ENCODE results near the gene PHKB.

Gene PHKB

DNA sequence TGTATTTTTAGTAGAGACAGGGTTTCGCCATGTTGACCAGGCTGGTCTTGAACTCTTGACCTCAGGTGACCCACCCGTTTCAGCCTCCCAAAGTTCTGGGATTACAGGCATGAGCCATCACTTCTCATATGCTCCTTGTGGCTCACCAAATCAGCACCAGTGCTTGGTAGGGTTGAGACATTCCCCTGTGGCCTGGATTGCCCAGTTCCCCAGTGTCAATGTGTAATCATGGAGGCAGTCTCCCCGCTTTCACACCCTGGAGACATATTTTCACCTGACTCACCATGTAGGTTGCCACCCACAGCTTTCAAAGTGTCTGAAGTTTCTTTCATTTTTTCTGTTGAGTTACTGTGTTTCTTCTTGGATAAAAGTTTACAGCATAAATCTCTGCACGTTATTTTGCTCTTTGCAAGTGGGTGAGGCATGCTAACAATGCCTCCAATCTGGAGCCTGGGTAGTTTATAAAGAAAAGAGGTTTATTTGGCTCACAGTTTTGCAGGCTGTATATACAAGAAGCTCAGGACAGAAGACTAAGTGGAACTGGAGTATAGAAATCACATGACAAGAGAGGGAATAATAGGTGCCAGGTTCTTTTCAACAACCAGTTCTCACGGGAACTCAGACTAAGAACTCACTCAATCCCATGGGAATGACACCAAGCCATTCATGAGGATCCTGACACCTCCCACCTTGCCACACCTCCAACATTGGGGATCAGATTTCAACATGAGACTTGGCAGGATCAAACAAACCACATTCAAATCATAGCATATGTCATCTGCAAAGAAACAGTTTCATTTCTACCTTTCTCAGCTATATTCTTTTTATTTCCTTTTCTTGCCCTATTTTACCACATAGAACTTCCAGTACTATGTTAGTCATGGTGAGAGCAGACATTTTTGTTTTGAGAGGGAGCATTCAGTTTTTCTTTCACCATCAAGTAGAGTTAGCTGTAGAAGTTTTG, 113.2 kb downstream of the PHKB start:
- DNase-seq, result no peak

DNA sequence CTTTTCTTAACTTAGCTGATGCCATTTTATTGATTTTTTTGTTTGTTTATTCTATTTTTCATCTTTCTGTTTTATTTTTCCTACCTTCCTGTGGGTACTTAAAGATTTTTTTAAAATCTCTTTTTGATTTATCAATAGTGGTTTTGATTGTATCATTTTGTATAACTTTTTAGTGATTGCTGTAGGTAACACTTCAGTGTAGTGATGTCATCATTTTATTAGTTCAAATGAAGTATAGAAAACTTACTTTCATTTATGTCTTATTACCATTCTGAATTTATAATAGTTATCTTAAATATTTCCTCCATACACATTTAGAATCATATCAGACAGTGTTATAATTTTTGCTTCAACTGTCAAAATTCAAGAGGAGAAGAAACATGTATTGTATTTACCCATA, 115.9 kb downstream of the PHKB start:
- no peak for DNase-seq

DNA sequence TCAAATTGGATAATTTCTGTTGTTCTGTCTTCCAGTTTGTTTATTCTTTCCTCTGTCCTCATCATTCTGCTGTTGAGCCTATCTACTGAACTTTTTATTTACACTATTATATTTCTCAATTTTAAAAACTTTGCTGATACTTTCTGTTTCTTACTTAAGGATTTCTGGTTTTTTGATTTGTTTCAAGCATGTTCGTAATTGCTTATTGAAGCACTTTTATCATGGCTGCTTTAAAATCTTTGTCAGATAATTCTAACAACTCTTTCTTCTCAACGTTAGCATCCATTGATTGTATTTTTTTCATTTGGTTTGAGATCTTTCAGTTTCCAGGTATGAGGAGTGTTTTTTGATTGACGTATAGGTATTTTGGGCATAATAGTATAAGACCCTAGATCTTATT, 116.9 kb downstream of the PHKB start:
- DNase-seq, result no peak

DNA sequence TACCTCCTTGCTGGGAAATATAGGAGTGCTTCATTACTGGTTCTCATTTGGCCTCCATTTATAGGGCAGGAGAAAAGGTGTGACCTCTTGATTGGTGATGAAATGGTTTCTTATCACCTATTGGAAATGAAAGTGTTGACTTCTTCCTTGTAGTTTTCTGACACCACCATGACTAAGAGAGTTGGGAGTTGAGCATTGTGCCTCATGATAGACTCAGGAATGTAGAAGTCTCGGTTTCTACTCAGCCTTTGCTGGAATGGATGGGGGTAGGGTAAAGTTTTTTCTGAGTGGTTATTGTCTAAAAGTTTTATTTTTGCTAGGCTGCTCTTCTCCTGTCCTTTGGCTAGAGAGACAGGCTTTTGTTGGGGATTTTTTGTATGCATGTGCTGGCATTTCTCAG, 117.4 kb downstream of the PHKB start:
- no peak for DNase-seq

DNA sequence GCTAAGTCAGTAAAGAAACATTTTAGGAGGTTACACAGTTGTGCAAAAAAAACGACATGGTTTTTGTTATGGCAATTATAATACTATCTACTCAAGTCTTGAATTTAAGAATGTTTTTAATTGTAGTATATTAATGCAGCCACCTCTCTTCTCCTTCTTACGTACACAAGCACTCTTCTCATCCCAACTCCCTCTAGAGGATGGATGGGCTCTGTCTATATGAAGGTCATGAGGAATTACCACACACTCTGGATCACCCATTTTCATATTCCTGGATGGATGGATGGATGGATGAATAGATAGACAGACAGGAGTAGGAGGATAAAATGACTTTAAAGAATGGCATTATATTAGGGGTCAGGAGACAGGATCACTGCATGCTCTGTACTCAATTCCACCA, 120.0 kb downstream of the PHKB start:
- DNase-seq, result no peak

DNA sequence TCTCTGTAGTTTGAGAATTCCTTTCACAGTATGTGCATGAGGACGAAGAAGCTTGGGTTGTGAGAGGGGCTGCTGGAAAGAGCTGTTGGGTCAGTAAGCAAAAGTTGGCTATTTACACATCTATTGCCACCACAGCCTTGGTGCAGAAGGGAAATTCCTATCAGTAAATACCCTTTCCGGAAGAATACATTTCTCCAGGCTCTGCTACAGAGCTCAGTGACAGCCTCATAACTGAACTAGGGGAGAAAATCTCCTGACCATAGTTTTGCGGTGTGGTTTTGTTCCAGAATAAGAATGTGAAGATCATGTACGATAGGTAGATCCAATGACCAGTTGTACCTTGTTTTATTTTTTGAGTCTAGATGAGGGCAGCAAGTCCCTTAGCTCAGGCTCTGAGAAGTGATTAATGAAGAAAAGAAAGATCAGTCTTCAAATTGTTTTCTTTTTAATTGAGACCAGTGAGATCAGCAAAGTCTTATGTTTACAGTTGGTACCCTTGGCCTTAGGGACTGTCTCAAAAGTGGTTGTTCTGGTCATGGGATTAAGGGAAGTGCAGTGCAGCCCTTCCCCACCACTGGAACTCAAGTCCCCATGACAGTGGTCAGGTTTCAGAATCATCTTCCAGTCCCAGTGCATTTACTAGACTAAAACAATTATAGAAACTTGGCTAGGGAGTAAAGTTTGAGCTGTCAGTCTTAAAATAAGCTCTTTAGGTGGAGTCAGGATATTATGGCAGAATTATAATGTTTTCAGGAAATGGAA, 123.5 kb downstream of the PHKB start:
- DNase-seq, result no peak

DNA sequence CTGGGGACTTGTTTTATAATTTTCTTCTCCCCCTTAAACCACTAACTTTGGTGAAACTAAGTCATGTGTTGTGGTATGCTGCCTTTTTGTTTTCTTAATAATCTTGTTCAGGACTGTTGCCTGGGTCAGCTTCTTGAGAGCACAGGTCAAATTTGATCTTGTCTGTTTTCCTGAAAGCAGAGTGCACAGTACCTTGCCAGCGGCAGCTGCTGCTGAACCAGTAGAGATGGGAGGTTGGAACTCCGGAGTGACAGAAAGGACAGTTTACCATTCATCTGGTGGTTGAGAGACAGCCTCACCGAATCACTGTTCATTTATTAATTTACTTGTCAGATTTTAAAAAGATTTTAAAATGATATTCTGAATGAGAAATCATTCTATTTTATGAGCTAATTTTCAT, 125.0 kb downstream of the PHKB start:
- no peak for DNase-seq

DNA sequence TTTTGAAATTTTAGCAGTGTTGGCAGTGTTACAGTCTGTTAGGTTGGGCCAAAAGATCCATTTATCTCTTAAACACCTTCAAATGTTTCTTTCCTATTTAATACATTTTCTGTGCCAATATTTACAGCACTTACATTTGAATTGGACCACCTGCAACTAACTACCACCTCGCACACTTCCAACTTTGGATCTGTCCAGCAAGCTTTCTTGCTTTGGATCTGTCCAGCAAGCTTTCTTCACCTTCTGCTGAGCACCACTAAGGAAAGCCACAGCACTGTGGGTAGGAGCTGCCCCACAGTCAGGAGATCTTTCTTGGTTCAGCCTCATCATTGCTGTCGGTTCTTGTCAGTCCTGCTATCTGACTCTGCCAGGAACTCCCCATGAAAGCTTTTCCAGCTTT, 129.3 kb downstream of the PHKB start:
- DNase-seq, result no peak

DNA sequence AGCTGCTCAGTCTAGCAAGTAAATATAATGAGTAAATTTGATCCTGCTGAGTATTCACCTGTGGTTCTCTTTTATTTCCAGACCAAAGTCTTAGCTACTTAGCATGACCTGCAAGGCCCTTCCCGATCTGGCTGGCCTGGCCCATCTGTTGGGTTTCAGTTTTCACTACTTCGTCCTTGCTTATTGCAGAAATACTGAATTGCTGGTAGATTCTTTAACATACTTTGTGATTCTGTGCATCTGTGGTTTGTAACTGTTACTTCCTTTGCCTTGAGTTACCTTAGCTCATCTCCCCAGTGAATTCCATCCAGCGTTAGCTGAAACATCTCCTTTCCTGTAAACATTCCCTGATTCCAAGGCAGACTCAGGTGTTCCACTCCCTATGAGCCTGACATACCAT, 131.1 kb downstream of the PHKB start:
- DNase-seq, result no peak

DNA sequence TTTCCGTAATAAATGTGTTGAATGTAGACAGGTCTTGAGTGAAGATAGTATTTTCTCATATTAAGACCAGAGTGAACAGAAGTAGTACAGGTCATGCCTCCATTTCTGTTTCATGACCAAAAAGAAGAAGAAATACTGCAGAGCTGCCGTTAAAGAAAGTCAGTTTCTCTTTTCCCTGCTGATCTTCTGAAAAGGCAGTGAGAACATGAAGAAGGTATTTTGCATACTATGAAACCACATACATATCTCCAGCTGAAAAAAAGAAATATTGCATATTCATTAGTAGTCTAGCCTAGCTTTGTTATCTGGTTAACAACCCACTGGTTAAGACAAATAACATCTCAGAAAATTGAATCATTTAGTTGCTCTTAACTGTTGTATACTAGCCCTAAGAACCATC, 138.4 kb downstream of the PHKB start:
- no peak for DNase-seq

DNA sequence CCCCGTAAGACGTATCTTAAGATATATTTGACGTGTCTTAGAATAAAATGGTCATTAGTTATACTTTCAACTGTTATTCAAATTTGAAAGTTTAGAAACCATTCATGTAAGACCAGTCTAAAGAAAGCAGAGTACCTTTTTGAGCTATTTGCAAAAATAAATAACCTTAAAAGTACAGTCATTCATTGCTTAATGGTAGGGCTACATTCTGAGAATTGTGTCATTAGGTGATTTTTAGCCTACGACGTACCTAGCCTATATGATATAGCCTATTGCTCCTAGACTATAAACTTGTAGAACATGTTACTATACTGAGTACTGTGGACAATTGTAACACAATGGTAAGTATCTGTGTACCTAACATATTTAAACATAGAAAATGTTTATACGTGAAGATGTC, 139.2 kb downstream of the PHKB start:
- DNase-seq, result no peak

DNA sequence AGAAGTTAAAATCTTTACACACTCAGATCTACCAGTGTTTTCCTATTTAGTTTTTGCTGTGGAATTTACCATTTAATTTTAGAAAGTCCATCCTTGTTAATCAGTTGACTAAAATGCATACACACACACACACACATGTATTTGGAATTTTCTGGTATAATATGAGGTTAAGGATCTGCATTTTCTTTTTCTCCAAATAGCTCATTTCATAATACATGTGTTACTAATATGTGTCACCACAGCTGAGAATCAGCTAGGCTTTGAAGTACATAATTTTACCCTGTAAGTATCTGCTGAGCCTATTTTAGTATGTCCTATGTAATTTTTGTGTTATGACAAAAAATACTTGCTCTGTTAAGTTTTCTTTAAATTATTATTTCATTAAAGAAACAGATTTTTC, 143.2 kb downstream of the PHKB start:
- no peak for DNase-seq

DNA sequence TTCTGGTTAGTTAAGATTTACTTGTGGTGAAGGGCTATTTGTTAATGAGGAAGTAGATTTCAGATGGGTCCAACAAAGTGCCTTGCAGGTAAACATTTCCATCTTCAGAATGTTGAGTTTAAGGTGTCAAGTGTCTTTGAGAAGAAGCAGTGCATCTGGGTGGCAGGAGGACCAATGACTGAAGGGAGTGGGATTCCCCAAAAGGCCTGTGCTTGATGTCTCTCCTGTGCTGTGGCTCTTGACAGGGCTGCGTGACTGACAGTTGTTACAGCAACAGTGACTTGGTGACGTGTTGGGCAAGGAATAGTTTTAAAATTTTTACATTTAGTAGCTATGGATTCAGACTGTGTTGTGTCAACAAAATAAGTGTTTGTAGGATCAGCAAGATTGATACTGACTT, 149.9 kb downstream of the PHKB start:
- DNase-seq, result no peak

DNA sequence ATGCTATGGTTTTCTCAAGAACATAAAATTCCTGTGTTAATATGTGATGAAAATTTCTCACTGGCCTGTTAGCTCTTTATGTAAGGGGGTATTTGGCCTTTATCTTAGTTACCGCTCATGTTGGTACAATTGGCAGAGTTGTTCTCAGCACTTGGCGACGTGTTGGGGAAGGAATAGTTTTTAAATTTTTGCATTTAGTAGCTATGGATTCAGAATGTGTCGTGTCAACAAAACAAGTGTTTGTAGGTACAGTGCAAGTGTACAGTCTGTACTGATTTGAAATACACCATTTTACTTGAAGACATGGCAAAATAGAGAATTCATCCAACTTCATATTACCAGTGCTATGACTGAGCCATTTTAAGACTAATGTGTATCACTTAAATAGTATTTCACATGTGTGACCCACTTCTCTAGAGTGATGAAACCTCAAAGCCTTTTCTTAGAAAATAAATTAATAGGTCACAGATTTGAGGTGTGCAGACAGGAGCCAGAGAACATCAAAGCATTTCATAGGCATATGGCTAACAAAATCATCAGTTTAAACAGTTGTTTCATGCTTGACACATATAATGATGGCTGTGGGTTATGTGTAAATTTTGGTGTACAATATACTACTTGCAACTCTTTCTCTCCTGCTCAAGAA, 150.8 kb downstream of the PHKB start:
- no peak for DNase-seq

DNA sequence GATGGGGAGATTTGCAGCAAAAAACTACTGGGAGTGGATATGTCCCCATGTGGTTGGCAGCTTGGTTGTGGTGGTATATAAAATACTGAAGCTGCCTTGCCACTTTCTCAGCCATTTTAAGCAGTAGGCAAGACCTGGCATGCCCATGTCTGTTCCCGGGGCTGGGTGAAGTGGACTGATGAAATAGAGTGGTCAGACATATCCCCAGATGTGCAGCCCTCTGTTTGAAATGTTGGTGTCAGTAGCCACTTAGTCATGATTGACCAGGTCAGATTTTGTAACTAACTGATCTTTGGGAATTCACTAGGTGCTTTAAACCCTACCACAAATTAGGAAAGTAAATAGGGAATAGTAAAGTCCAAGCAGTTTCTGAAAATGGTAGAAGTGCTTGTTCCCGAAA, 151.6 kb downstream of the PHKB start:
- DNase-seq, result no peak

DNA sequence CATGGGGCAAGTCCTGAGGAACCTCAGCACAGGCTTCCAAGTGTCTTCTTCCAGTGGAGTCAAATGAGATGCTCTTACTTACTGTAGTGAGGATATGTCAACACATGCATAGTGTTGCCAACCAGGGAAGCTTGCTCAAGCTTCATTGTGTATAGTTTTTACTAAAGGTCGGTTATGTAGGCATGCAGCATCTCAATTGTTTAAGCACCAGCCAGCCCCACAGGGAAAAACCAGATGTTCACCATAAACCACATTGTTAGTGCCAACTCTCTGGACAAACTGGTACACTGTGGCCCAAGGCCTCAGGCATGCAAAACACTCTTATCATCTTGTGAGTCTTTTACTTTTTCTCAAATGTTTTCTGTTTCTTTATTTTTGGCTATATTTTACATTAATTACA, 152.1 kb downstream of the PHKB start:
- no peak for DNase-seq

DNA sequence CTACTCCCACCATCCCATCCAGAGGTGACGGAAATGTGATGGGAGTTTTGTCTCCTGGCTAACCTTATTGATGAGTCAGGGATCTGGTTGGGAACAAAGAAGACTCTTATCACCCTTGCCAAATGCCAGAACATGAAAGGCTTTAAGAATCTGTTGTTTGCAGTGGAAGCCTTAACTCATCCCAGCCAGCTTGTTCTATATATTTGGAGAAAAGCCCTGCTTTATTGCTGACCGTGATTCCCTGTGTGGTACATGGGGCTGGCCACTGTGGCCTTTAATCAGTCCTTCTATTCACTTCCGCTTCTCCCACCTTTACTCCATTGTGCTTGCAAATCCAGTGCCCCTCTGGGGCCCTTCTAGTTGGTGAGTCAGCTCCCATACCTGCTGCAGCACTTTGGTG, 156.6 kb downstream of the PHKB start:
- no peak for DNase-seq

DNA sequence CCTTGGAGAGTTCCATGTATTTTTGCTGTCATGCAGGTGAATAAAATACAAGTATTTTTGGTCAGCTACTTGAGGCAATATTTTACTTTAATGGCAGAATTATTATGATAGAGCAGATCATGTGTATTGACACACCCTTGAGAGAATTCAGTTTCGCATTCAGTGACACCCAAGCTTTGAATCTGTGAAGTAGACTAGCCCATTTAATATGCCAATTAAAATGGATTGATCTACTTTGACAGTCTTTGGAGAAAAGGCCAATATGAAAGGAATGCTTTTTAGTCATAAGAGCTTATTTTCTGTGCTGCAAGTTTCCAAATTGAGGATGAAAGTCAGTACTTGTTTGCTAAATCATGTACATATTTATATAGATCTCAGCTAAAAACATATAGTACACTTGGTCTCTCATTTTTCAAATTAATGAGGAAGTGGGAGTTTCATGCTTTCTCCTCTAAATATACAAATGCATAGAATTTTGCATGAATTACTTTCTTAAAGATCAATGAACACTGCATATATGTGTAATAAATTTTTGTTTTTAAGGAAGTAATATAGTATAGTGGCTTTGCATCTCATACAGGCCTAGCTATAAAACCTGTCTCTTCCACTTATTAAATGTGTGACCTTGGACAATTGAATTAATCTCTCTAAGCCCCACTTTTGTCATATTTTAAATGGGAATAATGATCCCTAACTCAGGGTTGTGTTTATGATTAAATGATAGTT, 161.5 kb downstream of the PHKB start:
- no peak for DNase-seq

DNA sequence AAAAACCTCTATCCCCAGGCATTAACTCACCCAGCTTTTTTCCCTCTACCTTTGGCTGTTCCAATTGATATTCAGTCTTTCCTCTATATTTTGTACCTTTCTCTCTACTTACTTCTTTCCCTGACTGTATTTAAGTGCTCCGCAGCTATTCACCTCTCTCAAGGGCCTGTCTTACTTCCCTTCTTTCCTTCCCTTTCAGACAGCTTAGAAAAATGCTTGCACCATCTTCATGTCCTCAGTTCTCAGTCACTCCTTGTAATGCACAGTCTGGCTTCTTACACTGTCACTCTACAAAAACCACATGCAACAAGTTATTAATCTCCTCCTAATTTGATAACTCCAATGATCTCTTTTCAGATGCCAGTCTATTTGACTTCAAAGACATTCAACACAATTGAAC, 163.4 kb downstream of the PHKB start:
- DNase-seq, result no peak

DNA sequence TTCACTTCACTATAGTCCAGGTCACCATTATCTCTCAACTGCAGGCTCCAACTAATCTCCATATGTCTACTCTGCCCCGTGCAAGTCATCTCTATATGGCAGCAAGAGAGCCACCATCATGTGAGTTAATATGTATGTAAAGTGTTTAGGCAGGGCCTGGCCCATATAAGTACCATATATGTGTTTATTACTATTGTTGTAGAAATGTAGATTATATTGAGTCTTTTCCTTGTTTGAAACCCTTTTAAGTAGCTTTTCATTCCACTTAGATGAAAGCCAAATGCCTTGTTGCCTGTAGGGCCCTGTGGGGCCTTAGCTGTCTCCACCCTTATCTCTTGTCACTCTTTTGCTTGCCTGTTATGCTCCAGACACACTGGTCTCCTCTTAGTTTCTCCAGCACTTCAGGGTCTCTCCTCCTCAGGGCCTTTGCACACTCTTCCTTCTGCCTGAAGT, 164.0 kb downstream of the PHKB start:
- DNase-seq, result no peak

DNA sequence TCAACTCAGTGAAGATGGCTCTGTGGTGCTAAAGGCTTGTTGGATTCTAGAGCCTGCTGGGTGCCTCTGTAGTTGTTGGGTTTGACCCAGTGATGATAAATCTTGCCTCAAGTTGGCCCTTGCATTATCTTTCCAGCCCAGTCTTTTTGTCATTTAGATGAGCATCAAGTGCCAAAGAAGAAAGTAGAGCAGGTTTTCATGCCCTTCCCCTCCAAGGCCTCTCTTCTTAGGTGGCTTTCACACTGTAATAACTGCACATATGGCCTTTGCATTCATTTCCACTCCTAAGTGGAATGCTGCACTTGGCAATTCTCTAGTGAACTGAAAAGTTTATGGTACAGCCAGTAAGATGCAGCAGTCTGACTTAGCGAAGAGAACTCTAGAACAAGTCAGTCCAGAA, 165.1 kb downstream of the PHKB start:
- no peak for DNase-seq

DNA sequence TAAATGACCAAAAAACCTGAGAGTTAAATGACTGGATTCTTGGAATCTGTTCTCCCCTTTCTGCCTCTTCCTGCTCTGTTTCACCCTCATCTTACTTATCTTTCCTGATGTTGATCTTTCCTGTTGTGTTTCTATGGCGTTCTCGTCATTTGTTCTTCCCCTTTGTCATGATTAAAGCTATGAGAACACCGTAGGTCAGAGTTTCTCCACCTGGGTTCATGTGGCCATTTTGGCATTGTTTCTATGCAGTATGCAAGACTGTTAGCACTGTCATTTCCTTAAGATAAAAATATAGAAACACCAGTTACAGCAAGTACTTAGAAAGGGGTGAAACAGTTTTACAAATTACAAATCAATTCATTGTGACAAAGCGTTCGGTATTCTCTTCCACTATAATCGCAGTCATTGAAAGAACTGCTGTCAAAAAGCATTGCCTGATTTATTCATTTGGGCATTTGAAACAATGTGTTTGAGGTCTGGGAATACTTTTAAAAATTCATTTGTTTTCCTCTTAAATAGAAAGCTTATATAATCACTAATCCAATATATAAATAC, 166.0 kb downstream of the PHKB start:
- DNase-seq, result no peak

DNA sequence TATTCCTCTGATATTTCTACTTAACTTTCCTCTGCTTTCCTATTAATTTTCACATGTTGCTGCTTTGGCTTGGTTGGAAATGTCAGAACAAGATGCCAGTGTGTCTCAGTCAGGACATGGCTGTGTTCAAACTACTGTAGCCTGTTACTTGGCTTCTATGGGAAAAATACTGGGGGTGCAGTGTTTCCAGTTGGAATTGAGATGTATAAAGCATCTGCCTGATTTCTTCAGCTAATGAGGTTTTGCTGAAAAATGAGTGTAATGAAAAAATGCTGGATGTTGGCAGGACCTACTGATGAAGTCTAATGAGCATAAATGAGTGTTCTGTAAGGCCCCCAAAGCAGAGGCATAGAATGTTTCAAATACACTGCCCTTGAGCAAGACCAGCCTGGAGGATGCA, 166.6 kb downstream of the PHKB start:
- DNase-seq, result no peak

Measured in NCI-H82 (cell line).